HG02759 (cell line): ENCODE measurements around the gene HEXIM1.

Experiments used
- ATAC-seq: cut with Tn5 transposase; IDR thresholded peaks from one replicate; pipeline ENCODE4 v1.9.1; 2021; ENCODE audit warnings: mild to moderate bottlenecking, moderate library complexity; ENCODE audit not compliant: unreplicated experiment

HEXIM1 gene

GRCh38 chr17:45145035-45145389 is 3.3 kb upstream of the HEXIM1 start:
- ATAC-seq, result no peak

GRCh38 chr17:45146166-45146565 is 2.1 kb upstream of the HEXIM1 start:
- ATAC-seq, result no peak

DNA sequence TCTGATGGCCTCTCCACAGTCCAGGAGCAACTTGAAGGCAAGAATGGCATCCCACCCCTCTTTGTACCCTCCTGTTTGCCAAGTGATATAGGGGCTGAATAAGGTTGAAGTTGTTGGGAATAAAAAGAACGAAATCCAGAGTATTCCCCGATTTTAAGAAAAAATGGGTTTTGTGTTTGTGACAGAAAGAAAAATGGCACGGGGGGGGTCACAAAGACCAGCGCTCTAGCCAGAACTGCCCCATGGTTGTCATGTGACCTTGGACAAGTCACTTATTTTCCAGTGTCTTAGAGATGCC is 1.7 kb upstream of the HEXIM1 start:
- no peak for ATAC-seq

GRCh38 chr17:45146890-45147580 is 1.2 kb upstream of the HEXIM1 start:
- ATAC-seq, result no peak

GRCh38 chr17:45147581-45148182 is 593 bp upstream of the HEXIM1 start:
- ATAC-seq, result no peak

GRCh38 chr17:45149037-45149668 is 878 bp downstream of the HEXIM1 start:
- peak; percentile 23 for ATAC-seq

GRCh38 chr17:45149669-45150664 is 1.7 kb downstream of the HEXIM1 start:
- no peak for ATAC-seq

DNA sequence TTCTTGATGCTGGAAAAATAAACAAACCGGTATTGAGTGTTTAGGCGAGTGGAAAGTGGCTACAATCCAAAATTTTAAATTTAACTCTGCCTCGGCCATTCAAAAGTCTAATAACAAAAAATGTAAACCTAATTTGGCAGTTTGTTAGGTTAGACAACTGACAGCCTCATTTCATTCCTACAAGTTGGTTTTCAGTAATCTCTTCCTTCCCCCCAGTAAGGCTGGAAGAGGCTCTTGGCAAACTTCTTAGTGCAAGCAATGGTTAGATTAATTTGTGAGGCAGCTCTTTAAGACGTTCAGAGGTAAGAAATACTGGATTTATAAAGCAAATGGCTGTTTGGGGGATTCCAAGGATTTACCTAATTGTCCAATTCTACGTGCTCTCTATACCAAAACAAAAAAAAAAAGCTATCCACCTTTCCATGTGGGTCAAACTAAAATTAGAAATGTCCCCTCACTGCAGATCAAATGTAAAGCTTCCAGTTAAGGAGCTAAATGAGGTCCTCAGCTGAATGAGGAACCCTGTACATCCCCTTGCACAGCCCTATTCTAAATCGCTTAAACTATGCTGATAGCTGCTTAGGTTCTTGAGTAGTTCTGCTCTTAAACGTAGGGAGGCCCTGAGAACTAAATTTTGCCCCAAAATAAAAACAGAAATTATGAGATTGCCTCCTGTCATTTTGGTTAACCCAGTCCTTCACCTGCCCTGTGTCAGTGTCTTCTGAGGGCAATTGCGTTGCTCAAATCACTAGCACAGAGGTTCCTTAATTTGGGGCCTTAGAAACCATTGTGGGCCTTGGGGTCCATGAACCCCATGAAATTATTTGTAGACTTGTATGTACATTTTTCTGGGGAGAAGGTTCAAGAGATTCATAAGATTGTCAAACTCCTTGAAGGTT is 2.9 kb downstream of the HEXIM1 start:
- no peak for ATAC-seq

- no peak for ATAC-seq
Measured at GRCh38 chr17:45155029-45155428, 6.8 kb downstream of the HEXIM1 start.

- no peak for ATAC-seq
Measured at GRCh38 chr17:45155483-45155882, 7.2 kb downstream of the HEXIM1 start.

- ATAC-seq, result no peak
Measured at GRCh38 chr17:45156242-45156641, 8.0 kb downstream of the HEXIM1 start.

GRCh38 chr17:45160447-45161287 is 12.4 kb downstream of the HEXIM1 start:
- peak; percentile 22 for ATAC-seq

DNA sequence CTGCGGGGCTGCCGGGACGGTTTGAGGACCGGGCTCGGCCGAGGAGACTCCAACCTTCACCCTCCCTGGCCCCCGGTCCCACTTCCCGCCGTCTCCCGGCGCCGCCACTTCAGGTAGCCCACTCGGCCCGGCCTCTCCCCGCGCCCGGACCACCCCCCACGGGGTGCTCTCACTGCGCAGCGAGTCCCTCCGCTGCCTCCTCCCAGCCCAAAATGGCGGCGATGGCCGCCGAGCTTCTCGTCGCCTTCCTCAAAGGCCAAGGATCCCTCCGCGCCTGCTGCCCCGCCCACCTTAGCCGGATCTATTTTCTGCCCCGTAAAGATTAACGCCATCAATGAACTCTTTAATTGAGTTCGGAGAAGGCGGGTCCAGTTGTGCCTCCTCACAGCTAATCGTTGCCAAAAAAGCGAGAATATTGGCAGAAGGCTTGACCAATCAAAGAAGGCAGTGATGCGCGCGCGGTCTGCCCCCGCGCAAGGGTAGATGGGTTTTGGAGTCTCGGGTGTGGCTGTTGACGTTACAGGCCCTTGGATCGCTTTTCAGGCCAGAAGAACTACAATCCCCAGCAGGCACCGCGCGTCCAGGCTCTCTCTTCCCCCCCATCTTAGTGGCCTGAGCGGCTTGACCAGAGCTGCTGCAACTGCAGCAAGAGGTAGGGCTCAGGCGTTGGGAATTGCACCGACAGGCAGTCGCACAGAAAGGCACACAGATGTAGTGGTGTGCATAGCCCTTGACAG is 13.2 kb downstream of the HEXIM1 start, which contains the start of gene HEXIM2:
TSS of gene HEXIM2 (plus strand) at position 588 of the 737 bp plus-strand sequence. CDS start 919 bp downstream, outside the sequence.
- peak; percentile 90 for ATAC-seq

GRCh38 chr17:45162025-45162687 is 13.9 kb downstream of the HEXIM1 start:
- ATAC-seq, result no peak

- ATAC-seq, result no peak
Measured at GRCh38 chr17:45164734-45165269, 16.5 kb downstream of the HEXIM1 start.

DNA sequence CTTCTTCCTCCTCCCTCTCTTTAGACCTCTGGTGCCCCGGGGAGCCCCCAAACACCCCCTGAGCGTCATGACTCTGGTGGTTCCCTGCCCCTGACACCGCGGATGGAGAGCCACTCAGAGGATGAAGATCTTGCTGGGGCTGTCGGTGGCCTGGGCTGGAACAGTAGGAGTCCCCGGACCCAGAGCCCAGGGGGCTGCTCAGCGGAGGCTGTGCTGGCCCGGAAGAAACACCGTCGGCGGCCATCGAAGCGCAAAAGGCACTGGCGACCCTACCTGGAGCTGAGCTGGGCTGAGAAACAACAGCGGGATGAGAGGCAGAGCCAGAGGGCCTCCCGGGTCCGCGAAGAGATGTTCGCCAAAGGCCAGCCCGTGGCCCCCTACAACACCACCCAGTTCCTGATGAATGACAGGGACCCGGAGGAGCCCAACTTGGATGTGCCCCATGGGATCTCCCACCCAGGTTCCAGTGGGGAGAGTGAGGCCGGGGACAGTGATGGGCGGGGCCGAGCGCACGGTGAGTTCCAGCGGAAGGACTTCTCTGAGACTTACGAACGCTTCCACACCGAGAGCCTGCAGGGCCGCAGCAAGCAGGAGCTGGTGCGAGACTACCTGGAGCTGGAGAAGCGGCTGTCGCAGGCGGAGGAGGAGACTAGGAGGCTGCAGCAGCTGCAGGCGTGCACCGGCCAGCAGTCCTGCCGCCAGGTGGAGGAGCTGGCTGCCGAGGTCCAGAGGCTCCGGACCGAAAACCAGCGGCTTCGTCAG is 20.9 kb downstream of the HEXIM1 start:
- no peak for ATAC-seq

DNA sequence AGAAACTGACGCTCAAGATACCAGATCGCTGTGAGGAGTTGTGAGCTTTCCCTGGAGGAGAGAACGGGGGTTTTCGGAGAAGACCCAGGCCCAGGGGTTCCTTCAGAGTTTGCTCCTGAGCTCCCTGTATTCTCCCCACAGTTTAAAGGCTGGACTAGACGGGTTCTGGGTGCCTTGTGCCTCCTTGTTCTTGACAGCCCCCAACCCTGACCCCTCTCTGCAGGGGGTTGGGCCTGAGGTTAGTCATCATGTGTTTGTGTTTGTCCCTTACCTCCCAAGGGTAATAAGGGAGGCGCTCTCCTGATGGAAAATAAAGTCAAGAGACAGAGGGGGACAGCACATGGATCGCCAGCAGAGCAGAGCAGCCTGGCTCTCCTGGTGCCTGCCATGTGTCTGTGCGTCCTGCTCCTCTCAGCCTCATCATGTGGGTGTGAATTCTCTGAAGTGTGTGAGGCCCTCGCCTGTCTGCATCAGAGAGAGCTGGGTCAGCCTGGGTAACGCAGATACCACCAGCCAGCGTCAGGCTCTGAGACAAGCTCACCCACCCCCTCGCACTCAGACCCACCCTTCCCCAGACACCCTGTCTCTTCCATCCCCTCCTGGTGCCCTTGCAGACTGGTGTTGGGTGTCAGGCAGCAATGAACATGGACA is 22.1 kb downstream of the HEXIM1 start:
- no peak for ATAC-seq
